HCEC 1CT (cell line): ENCODE measurements around the gene NANOS3.
"Not testable (repeated sequence)": the region's sequence is repeated elsewhere in the genome, so short reads cannot be mapped to it uniquely, and the experiment has no call there.

Experiments used
- DNase-seq: peaks from one replicate; pipeline ENCODE4 v3.0.0-alpha.2; 2017

Gene NANOS3

DNA sequence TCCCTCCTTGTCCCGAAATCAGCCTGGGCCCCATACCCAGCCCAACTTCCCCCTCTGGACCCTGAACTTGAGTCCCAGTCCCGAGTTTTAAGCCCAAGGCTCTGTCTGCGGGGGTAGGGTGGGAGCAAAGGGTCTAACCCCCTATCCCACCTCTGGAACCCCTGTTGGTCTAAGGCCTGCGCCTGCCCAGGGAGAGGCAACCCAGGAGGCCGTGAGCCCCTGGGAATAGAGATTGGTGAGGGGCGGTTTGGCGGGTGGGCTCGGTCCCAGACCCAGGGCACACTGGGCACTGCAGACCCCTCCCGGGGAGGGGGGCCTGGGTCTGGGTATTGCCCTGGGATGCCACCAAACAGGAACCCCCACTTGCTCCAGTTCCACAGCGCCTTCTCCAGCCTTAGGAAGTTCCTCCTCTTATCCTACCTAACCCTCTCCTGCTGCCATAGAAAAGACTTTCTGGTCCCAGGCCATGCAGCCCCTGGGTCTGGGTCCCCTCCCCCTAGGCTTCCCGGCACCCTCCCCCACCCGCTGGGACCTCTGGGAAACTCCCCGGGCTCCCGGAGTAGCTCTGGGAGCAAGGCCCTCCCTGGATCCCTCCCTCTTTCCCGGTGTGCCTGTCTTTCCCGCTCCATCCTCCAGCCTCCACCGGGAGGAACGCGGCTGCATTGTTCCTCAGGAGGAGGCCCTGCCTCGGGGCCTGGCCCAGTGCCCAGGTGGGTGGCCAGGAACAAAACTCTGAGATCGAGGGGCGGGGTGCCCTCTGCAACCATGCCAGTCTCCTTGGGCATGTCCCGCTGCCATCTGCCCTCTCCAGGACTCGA, 33.6 kb upstream of the NANOS3 start:
- DNase-seq: peak; percentile 52

DNA sequence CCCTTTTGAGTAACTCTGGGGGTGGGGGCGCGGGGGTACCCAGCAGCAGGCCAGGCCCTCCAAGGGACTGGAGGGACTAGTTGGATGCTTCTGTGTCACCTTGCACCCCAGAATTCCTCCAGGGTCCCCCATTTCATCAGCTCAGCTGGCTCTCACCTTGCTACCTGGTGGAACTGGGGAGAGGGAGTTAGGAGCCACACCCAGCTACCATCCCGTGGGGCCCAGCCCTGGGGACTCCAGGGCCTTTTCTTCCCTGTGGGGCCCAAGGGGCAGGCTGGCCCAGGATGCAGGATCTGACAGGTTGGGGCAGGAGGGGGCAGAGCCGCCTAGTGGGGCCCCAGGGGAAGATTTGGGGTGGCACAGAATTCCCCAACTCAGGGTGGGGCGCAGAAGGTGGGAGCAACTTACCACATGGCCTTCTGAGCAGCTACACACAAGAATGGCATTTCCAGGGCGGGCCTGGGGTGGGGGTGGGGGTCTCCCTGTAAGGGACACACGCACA, 32.8 kb upstream of the NANOS3 start:
- no peak for DNase-seq

DNA sequence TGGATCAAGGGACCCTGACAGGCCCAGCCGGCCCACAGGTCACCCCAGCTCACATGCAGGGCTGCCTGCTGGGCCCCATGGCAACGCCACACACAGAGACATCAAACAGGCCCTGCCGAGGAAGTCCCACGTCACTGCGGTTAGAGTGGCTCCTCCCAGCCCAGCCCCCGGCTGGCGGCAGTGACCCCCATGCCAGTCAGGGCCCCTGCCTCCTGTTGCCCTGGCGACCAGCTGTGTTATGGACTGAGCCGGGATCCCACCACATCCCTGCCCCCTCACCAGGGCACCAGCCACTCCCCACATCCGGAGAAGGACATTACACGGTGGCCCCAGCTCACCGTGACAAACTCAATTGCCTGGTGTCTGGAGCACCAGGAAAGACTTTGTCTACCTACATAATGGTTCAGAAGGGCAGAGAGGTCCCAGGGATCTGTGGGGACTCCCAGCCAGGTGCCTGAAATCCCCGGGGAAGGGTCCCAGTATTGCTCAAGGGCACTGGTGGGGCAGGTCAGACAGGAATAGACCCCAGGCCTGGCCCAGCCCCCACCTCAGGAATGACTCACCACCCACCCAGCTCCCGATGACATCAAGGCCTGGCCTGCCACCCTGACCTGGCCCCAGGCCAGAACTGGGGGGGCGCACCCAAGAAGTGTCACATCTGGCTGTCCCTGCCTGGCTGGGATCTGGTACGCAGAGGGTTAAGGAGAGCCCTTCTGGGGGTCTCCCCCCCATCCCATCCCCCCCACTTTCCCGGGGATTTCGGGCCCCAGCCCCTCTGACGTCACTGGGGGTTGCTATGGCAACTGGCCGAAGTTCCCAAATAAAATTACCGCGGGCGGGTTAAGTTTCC, 30.2 kb upstream of the NANOS3 start:
- DNase-seq: peak; percentile 84

DNA sequence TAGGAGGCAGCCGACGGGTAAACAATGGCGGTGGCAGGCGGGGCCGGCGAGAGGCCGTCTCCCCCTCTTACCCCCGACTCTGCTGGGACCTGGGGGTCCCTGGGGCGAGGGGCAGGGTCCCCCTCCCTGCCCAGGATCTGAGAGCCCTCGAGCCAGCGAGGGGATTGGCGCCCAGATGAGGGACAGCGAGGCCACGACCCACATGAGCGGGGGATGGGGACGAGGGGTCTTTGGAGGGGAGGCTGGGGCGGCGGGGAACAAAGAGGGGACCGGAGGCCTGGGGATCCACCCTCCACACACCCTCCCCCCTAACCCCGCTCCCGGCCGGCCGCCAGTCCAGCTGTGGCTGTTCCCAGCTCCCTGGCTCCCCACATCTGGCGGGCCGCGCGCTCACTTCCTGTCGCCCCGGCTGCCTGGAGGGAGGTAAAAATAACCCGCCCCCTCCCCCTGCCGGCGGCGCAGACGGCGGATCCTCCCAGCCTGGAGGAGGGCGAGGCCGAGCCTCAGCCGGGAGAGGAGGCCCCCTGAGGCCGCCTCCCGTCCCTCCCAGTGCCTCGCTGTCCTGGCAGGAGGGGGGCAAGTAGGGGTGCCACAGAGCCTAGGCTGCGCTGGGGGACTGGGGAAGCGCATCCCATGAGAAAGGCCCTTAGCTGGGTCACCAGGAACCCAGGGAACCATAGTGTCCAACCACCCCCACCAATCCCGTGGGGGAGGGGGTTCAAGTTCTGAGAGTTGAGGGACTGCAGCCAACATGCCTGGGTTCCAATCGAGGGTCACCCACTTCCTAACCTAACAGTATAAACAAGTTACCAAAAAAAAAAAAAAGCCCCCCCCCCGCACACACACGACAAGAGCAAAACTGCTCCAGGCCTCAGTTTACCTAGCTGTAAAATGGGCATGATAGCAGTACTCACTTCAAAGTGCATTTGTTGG, 29.3 kb upstream of the NANOS3 start:
- peak; percentile 95 for DNase-seq

DNA sequence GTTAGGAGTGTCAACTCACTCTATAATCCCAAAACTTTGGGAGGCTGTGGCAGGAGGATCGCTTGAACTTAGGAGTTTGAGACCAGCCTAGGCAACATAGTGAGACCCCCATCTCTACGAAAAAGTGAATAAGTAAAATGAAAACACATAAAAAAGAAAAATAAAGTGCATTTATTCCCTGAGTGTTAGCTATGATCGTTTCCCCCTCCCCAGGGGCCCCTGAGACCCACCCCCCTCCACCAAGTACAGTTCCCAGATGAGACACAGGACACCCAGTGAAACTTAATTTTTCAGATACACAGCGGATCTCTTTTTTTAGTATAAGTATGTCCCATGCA, 28.6 kb upstream of the NANOS3 start:
- DNase-seq: no peak

DNA sequence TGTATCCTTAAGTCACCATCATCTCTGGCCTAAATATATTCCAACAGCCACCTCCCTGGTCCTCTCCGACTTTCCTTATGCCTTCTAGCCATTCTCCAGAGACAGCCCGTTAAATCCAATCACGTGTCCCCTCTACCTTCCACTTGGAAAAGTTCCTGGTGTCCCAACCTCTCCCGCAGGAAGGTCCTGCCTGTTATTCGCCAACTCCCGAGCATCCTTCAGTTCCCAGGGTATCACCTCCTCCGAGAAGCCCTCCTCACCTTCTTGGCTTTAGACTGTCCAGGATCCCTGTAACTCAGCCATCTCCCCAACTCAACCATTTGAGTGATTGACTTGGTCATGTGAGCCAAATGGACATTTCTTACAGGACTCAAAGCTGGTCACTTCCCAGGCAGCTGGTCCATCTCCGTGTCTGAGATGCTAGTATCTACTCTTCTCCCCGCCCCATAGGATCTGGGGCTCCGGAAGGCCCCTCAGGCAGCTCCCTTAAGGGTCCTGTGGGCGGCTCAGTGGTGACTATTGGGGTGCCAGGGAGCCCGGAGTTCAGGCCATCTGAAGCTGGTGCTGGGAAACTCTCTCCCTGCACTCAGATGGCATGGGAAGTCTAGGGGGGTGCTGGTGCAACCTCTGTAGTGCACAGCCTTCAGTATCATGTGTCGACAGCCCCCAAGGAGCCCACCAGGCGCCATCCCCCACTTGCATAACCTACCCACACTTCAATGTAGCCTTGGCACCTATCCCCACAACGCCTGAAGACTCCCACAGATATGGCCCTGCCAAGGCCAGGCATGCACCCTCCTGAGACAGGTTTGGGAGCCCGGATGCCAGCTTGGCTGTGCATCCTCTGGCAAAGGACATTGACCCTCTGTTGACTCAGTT, 27.9 kb upstream of the NANOS3 start:
- no peak for DNase-seq

DNA sequence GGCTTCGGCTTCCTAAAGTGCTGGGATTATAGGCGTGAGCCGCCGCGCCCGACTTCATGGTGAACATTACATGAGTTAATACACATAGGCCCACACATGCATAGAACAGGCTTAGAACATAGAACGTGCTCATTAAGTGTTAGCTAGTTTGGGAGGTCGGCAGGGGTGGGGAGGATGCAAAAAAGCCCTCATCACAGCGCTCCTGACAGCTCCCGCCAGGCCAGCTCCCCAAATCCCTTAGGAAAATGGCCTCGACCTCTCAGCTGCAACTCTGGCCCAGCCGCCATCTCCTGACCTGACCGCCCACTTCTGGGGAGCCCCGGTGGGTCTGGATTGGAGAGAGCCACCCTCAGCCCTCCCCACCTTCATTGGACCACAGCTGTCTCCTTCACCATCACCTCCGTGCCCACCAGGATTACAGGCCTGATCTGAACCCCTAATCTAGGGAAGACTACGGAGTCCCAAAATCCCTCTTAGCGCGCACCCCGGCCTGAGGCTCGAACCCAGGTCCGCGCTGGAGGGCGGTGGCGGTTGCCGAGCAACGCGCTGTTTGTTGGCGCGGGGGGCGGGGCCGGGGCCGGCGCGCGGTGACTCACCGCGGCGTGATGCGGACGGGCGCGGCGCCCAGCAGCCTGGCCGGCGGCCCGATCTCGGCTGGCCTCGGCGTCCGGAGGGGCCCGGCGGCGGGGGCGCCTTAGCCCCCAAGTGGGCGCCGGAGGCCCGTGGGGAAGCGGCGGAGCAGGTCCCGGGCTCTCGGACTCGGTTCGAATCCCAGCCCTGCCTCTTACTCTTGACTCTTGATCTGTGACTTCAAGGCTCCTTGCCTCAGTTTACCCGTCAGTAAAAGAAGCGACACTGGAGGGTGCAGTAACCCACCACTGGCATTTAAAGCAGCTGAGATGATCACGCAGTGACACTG, 26.7 kb upstream of the NANOS3 start:
- DNase-seq: peak; percentile 79

DNA sequence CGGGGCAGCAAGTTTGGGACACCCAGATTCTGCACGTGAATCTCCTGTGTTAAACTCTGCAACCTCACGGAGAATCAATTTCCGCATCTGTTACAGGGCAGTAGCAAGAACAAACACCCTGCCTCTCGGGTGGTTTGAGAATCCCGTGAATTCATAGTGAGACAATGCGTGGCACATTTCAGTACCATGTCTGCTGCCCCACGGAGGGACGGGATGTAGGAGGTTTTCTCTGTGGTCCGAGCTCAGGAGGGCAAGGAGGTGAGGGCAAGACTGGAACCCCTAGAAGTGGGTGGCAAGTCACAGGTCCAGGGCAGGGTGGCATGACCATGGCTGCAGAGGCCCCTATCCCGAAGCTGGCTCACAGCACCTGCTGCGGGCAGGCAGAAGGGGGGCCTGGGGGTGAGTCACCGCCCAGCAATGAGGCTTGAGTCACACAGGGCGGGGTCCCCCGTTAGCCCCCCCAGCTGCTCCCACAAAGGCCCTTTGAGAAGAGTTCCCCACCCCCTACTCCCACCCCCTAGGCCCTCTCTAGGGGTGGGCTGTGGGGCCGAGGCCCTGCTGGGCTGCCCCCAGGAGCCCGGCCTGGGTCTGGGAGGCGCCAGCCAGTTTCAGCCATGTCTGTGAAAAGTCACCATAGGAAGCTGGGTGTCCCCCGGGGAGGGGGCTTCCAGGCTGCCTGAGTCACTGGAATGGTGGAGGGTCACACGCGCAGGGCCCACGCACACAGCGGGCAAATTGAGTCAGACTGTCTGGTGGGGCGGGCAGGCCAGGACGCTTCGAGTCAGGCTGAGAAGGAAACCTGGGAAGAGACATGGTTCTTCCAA, 25.8 kb upstream of the NANOS3 start:
- peak; percentile 93 for DNase-seq

DNA sequence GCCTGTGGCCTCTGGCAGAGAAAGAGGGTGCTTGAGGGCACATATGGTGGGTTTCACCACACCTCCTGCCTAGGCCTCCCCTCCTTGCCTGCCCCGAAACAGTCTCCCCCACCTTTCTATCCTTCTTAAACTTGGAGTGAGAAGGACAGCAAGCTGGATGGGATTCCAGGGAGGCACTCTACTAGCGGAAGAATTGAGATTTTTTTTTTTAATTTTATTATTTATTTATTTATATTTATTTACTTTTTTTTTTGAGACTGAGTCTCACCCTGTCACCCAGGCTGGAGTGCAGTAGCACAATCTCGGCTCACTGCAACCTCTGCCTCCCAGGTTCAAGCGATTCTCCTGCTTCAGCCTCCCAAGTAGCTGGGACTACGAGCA, 25.2 kb upstream of the NANOS3 start:
- not testable (repeated sequence) for DNase-seq

DNA sequence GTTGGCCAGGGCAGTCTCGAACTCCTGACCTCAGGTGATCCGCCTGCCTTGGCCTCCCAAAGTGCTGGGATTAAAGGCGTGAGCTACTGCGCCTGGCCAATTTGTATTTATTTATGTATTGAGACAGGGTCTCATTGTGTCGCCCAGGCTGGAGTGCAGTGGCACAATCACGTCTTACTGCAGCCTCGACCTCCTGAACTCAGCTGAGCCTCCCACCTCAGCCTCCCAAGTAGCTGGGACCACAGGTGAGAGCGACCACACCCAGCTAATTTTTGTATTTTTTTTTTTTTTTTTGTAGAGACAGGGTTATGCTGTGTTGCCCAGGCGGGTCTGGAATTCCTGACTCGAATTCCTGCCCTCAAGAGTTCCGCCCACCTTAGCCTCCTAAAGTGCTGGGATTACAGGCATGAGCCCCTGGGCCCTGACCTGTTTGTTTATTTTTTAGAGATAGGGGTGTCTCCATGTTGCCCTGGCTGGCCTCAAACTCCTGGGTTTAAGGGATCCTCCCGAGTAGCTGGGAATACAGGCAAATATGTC, 24.7 kb upstream of the NANOS3 start:
- DNase-seq: not testable (repeated sequence)

DNA sequence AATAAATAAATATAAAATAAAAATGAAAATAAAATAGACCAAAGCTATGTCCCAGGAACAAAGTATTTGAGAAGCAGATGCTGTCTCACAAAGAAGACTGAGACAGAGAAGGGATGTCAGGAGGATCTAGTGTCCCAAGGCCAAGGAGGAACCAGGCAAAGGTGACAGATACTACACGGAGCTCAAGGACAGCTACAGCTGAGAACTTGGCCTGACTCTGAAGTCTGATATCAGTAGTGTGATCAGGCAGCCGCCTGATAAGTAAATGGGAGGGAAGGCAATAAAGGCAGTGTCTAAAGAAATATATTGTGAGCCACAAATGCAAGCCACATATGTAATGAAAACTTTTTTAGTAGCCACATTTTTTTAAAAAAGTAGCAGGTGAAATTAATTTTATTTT, 20.4 kb upstream of the NANOS3 start:
- no peak for DNase-seq

DNA sequence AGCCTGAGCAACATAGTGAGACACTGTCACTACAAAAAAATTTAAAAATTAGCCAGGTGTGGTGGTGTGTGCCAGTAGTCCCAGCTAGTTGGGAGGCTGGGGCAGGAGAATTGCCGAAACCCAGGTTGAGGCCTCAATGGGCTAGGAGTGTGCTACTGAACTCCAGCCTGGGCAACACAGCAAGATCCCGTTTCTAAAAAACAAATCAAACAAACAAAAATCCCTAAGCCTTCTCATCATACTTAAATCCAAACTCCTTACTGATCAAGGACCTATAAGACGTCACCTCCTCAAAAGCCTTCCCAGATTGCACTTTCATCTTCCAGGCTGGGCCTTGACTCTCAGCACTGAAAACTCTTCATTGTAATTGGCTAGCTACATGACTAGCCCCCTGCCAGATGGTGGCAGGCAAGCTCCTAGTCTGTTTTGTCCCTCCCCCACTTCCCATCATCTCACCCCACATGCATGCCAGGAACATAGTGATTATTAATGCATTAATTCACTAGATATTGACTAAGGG, 17.5 kb upstream of the NANOS3 start:
- peak; percentile 48 for DNase-seq

DNA sequence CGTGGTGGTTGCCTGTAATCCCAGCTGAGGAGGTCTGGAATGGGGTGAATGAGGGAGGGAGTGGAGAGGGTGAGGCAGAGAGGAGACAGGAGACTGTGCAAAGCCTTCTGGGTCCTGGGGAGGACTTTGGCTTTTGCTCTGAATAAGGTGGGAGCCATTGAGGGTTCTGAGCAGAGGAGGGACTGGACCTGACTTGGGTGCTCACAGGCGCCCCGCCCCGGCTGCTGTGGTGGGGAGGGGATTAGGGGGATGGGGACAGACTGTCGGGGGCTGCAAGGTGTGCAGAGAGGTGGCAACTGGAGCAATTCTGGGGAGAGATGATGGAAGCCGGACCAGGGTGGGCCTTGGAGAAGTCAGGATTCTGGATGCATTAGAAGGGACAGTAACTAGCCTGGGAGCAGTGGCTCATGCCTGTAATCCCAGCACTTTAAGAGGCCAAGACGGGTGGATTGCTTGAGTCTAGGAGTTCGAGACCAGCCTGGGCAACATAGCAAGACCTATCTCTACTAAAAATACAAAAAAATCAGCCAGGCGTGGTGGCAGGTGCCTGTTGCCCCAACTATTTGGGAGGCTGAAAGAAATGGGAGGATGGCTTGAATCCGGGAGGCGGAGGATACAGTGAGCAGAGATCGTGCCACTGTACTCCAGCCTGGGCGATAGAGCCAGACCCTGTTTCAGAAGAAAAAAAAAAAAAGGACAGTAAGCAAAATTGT, 16.1 kb upstream of the NANOS3 start:
- DNase-seq: no peak

DNA sequence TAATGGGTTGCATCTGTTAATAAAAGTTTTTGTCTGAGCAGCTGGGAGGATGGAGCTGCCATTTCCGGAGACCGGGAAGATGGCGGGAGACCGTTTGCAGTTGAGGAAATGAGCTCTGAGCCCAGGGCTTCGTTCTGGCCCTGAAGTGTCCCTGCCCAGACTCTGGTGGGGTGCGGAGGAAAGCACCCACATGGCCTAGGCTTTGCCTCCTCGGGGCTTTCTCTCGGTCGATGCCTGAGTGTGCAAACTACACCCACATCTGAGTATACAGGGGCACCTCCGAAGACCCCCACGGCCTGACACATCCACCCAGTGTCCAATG, 15.6 kb upstream of the NANOS3 start:
- no peak for DNase-seq

DNA sequence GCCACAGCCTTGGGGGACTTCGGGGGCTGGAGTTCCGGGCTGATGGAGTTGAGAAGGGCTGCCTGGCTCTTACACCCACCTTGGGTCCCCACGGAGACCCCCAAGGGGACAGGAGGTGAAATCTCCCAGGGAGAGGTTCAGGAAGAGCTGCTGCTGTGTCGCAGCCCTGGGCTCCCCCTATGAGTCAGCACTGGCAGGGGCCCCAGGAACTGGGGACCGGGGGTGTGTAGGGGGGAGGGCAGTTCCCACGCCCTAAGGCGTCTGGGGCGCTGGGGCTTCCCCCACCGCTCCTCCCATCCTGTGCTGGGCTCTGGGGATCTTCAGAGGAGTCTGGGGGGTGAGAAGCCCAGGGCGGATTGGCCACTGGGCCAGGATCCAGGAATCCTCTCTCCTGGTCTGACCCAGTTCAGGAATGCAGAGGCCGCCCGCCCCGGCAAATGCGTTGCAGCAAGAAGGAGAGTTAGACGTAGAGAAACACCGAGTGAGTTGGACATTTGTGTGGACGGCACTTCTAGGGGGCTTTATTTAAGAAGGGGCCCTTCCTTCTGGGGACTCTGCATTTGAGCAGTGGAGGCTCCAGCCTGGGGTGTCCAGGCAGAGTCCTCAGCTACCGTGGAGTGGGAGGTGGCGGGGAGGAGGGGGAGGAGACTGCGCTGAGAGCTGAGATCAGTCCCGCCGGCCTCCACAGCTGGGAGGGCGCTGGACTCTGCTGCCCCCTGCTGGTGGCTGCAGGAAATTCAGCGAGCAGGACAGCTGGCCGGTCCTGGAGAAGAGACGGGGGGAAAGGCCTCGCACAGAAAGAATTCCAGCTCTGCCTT, 15.0 kb upstream of the NANOS3 start:
- peak; percentile 77 for DNase-seq

DNA sequence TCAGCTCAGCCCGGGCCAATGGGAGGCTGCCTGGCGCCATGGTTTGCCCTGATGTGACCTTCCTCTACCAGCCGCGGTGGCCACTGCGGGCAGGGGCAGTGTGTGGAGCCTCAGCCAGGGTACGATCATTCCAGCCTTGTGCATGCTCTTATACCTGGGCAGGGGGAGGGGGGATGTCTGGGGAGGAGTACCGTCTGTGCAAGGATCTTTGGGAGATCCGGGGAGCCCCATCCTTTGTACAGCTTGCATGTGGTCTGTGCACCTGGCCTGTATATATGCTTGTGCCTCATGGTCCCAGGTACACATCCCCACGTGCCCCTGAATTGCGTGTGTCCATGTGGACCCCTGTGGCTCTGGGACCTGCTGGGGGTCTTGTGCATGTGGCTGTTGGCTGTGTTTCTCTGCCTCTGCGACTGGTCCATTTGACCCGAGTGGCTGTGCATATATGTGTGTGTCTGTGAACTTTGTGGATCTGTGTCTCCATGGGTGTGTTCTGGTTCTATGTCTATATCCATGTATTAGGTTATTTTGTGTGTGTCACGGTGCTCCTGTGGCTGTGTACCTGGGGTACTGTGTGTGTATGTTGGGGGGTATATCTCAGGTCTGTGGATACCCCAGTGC, 12.8 kb upstream of the NANOS3 start:
- no peak for DNase-seq
